ENCODE measurements around the gene SLC2A4RG. TPM values are rescaled to one million over a fixed set of nuclear protein-coding genes. Genes with fewer than 3 reads are reported as not detected.

The SLC2A4RG gene
- total and polyA plus RNA-seq, 2 donors (not counting 3 experiments of a cell fraction or from before 2014, with no cell fraction given), result 41.7 to 69.4 TPM

DNA sequence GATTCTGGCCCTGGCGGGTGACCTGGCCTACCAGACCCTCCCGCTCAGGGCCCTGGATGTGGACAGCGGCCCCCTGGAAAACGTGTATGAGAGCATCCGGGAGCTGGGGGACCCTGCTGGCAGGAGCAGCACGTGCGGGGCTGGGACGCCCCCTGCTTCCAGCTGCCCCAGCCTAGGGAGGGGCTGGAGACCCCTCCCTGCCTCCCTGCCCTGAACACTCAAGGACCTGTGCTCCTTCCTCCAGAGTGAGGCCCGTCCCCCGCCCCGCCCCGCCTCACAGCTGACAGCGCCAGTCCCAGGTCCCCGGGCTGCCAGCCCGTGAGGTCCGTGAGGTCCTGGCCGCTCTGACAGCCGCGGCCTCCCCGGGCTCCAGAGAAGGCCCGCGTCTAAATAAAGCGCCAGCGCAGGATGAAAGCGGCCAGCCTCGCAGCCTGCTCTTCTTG, 868 bp upstream of the SLC2A4RG start:
- Histone ChIP-seq H3K36me3 (ENCODE audit: control insufficient read depth in 2 of 2, extremely low read depth in 1 of 2, insufficient read depth in 2 of 2, low read length in 2 of 2) (peaks cover 0 to 38% of the 10 kb centered on the region in 2 experiments), H3K4me2 (ENCODE audit: insufficient read depth, low read length) (no peak overlapping the region), H3K4me1 (ENCODE audit: control insufficient read depth, extremely low read depth, insufficient read depth, low read length) (peaks cover 9% of the 10 kb centered on the region), H2AFZ (ENCODE audit: low read depth, low read length) (no peak overlapping the region), H3K79me2 (ENCODE audit: control insufficient read depth, insufficient read depth, low read length) (no peaks in the 10 kb centered on the region), H3K27ac (ENCODE audit: insufficient read depth, low read depth, low read length) (no peak overlapping the region), H4K20me1 (replicated peaks; ENCODE audit: control insufficient read depth, extremely low read depth, insufficient read depth, low read length) (no peaks in the 10 kb centered on the region), H3K9ac (replicated peaks; ENCODE audit: extremely low read depth, insufficient read depth, low read length) (no peak overlapping the region), H3K4me3 (replicated peaks in 1 of 3; ENCODE audit: insufficient read depth in 1 of 3, low read depth in 1 of 3, low read length in 3 of 3) (no peak overlapping the region), H3K9me1 (replicated peaks; ENCODE audit: control insufficient read depth, extremely low read depth, insufficient read depth, low read length) (no peaks in the 10 kb centered on the region), H3K9me3 (replicated peaks; ENCODE audit: control insufficient read depth, insufficient read depth, low read length) (no peaks in the 10 kb centered on the region), H3K27me3 (ENCODE audit: control insufficient read depth in 2 of 2, insufficient read depth in 2 of 2, low read length in 2 of 2) (no peaks in the 10 kb centered on the region)
- POLR2A ChIA-PET, result no interaction called here
- FAIRE-seq (no peak), DNase-seq (ENCODE audit: low read depth, low spot score) (no peak)
- dilution Hi-C loops (cut with MboI; ENCODE audit: extremely low pct_ligation_motif_present, low sequenced_read_pairs), result no loop called here
- intact Hi-C loops (cut with micrococcal nuclease), result loop anchor here (5.0 kb wide), 1 partner anchor 41 kb away; the partner anchor contains the start of gene TNFRSF6B
- CTCF ChIA-PET, result interaction anchor here (0.5 to 1.1 kb wide), 3 partner anchors 31 to 235 kb away, joined by 3 to 6 read pairs (median 5); partner anchors contain the start of genes ARFRP1 and ZGPAT
- TF ChIP-seq POLR2AphosphoS5 (IDR thresholded peaks at IDR 0.05; ENCODE audit: insufficient read depth, low read depth, low read length), result no peak
- TF ChIP-seq EZH2 (IDR thresholded peaks at IDR 0.05; ENCODE audit: borderline replicate concordance, low read depth, low read length, severe bottlenecking), result no peak
- TF ChIP-seq, protein P1, sequence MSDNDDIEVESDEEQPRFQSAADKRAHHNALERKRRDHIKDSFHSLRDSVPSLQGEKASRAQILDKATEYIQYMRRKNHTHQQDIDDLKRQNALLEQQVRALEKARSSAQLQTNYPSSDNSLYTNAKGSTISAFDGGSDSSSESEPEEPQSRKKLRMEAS (IDR thresholded peaks at IDR 0.05; ENCODE audit: insufficient read depth, insufficient read length), result no peak
- TF ChIP-seq GATA2 (IDR thresholded peaks at IDR 0.05; ENCODE audit: insufficient read depth, insufficient read length, low read depth, low read length), result no peak
- TF ChIP-seq, protein P2, sequence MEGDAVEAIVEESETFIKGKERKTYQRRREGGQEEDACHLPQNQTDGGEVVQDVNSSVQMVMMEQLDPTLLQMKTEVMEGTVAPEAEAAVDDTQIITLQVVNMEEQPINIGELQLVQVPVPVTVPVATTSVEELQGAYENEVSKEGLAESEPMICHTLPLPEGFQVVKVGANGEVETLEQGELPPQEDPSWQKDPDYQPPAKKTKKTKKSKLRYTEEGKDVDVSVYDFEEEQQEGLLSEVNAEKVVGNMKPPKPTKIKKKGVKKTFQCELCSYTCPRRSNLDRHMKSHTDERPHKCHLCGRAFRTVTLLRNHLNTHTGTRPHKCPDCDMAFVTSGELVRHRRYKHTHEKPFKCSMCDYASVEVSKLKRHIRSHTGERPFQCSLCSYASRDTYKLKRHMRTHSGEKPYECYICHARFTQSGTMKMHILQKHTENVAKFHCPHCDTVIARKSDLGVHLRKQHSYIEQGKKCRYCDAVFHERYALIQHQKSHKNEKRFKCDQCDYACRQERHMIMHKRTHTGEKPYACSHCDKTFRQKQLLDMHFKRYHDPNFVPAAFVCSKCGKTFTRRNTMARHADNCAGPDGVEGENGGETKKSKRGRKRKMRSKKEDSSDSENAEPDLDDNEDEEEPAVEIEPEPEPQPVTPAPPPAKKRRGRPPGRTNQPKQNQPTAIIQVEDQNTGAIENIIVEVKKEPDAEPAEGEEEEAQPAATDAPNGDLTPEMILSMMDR (IDR thresholded peaks at IDR 0.05; ENCODE audit: extremely low read depth in 1 of 2, insufficient read depth in 1 of 2, low read depth in 1 of 2, low read length in 2 of 2), result no peak
- no peak for TF ChIP-seq POLR2A (IDR thresholded peaks at IDR 0.05; ENCODE audit: low read depth, low read length)
- TF ChIP-seq MYC (IDR thresholded peaks at IDR 0.05; ENCODE audit: low read depth, low read length), result no peak
- no peak for TF ChIP-seq JUN (IDR thresholded peaks at IDR 0.05; ENCODE audit: borderline replicate concordance, insufficient read depth, insufficient read length, low read depth)
- TF ChIP-seq FOS (IDR thresholded peaks at IDR 0.05; ENCODE audit: borderline replicate concordance, insufficient read depth, low read length), result no peak
- no TSS peak for BruUV-seq (replicated peaks)
